BJ (cell line): ENCODE results near the gene PLXDC1. TPM values are rescaled to one million over a fixed set of nuclear protein-coding genes. Genes with fewer than 3 reads are reported as not detected.

Experiments
- CTCF ChIA-PET: fragments of 350-600 bp; formaldehyde crosslinking; extraction: SDS; loops from one replicate; lab custom pipeline; 2021; ENCODE audit warnings: antibody characterized with exemption, inconsistent platforms; lab: Yijun Ruan, JAX
- POLR2A ChIA-PET: fragments of 300-600 bp; sonication (Branson Sonifier 250); formaldehyde crosslinking; extraction: SDS; loops from one replicate; lab custom pipeline; 2021; ENCODE audit warnings: antibody characterized with exemption; lab: Charles Lee
- DNase-seq: peaks from one replicate; pipeline ENCODE4 v3.0.0-alpha.2; 2011; ENCODE audit warnings: low read depth
- H3K27me3 ChIP-seq: 2 replicates; pipeline ENCODE4 v1.6.0; 2011; ENCODE audit warnings: low read length; ENCODE audit not compliant: control insufficient read depth, insufficient read depth
- H3K36me3 ChIP-seq: 2 replicates; pipeline ENCODE4 v1.5.1; 2011; ENCODE audit warnings: low read length; ENCODE audit not compliant: control insufficient read depth, insufficient read depth
- H3K4me3 ChIP-seq: 2 replicates; pipeline ENCODE4 v1.5.1; 2011; ENCODE audit warnings: low read depth, mild to moderate bottlenecking, control low read depth, low read length
- CTCF ChIP-seq: IDR thresholded peaks from 2 replicates; pipeline ENCODE4 v1.5.1; 2011; ENCODE audit warnings: low read depth, mild to moderate bottlenecking, control low read depth, inconsistent platforms, low read length, moderate library complexity; ENCODE audit not compliant: insufficient read depth
- polyA plus RNA-seq: library from polyadenylated mRNA; depleted of rRNA; stranded (reverse); fragments of >200 nt; gene quantifications from 2 replicates; pipeline ENCODE4 v1.2.3, GENCODE V29; 2011

Gene PLXDC1
- polyA plus RNA-seq, 1 experiment, result 5.0 TPM

GRCh38 chr17:39097537-39097936 lies 53.9 kb downstream of the PLXDC1 start:
- H3K27me3 ChIP-seq, result peaks cover 24% of the 10 kb centered on the region
- POLR2A ChIA-PET, result no interaction called here
- DNase-seq, result no peak
- no peak for TF ChIP-seq CTCF
- no peaks in the 10 kb centered on the region for H3K36me3 ChIP-seq
- CTCF ChIA-PET, result no interaction called here
- no peak overlapping the region for H3K4me3 ChIP-seq

DNA sequence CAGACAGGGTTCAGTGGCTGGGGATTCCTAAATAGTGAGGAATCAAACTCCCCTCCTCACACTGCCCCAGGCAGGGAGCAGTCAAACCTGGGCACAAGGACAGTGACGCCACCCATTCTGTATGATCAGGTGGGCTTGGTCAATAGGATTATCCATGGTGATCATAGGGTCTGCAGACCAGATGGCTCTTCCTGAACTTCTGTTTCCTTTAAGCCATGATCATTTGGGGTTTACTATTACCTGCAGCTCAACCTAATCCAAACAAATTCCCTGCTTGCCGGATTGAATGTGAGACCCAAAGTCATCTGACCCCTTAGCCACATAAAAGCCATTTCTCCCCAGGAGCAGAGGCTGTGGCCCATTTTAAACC lies 54.3 kb downstream of the PLXDC1 start:
- no peak for DNase-seq
- H3K36me3 ChIP-seq, result no peaks in the 10 kb centered on the region
- no peak for TF ChIP-seq CTCF
- H3K27me3 ChIP-seq, result peaks cover 24% of the 10 kb centered on the region
- H3K4me3 ChIP-seq, result no peak overlapping the region
- ChIA-PET POLR2A (no interaction called here), CTCF (interaction anchor here (0.6 kb wide), 1 partner anchor 56 kb away, joined by 3 read pairs; no protein-coding TSS in a partner anchor)

DNA sequence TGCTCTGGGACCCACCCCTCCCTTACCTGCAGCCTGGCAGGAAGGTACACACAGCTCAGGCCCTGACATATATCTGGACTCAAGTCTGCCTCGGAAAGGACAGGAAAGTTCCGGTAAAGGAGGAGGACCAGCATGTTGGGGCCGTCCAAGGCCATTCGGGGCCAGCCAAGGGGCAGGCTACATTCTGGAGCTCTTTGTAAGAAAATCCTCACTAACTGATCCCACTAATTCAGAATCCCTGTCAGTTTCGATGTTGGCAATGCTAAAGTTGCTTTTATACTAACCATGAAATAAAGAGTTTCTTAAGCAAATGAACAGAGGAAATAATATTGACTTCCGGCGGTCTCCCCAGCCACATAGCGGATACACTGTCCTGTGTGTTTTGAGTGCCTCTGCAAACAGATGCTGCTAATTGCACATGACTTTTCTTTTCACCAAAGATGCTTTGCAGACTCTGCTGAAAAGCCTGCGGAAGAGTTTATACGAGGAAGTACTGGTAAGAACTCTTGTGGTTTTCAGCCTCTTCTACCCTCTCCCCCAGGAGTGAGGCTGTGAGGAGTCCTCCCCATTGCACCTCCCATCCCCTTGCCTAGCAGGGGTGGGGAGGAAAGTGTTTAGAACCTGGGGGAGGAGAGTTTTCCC lies 54.8 kb downstream of the PLXDC1 start:
- H3K27me3 ChIP-seq, result peaks cover 24% of the 10 kb centered on the region
- DNase-seq, result no peak
- H3K4me3 ChIP-seq, result no peak overlapping the region
- H3K36me3 ChIP-seq, result no peaks in the 10 kb centered on the region
- TF ChIP-seq CTCF, result no peak
- POLR2A ChIA-PET, result no interaction called here
- CTCF ChIA-PET, result interaction anchor here (0.6 kb wide), 1 partner anchor 57 kb away, joined by 3 read pairs; no protein-coding TSS in a partner anchor

- peaks cover 22% of the 10 kb centered on the region for H3K27me3 ChIP-seq
- DNase-seq, result no peak
- ChIA-PET CTCF (interaction anchor here (0.7 to 0.9 kb wide), 2 partner anchors 10 to 58 kb away, joined by 3 read pairs; no protein-coding TSS in a partner anchor), POLR2A (interaction anchor here (0.6 kb wide), 1 partner anchor 96 kb away, joined by 3 read pairs; no protein-coding TSS in a partner anchor)
- H3K36me3 ChIP-seq, result no peaks in the 10 kb centered on the region
- TF ChIP-seq CTCF, result no peak
- no peak overlapping the region for H3K4me3 ChIP-seq
Observed at GRCh38 chr17:39095309-39095686, 56.1 kb downstream of the PLXDC1 start.

DNA sequence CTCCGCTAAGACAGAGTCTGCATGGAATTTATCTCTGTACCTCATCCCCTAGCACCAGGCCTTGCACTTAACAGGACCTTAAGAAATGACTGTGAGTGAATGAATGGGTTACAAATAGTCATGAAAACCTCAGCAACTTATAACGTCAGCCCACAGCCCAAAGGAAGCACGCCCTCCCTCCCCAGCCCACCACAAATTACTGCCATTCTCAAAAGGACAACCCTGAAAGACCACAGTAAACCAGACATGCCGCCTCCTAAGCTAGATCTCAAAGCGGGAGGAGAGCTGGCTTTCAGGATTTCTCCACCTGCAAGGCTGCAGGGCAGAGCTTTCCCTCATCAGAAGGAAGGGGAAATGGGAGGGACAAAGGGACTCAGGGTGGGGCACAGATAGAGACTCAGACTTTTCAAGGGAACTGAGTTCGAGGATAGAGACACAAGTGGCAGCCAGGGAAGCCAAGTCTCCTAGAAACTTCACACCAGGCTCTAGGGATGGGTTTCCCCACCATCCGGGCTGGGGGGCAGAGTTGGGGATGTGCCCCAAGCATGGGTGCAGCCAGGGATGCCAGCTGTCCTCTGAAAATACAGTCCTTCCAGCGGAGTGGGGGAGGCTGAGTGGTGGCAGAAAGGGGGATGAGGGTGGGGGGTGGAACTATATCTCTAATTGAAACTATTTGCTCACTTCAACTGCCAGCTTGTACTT lies 56.7 kb downstream of the PLXDC1 start:
- no peaks in the 10 kb centered on the region for H3K36me3 ChIP-seq
- CTCF ChIA-PET, result interaction anchor here (0.6 to 0.9 kb wide), 5 partner anchors 9 to 80 kb away, joined by 3 to 4 read pairs (median 3); no protein-coding TSS in a partner anchor
- POLR2A ChIA-PET, result interaction anchor here (0.6 kb wide), 1 partner anchor 96 kb away, joined by 3 read pairs; no protein-coding TSS in a partner anchor
- no peak overlapping the region for H3K4me3 ChIP-seq
- TF ChIP-seq CTCF, result no peak
- H3K27me3 ChIP-seq, result peaks cover 19% of the 10 kb centered on the region
- no peak for DNase-seq
